Activated CD4-positive, CD25-positive, alpha-beta regulatory T cell treated with anti-CD3 and anti-CD28 coated beads, Interleukin-2, amount 50 U/mL, for 24 hours (primary cell): ENCODE results near the gene HIVEP3.
"Not testable (repeated sequence)": the region's sequence is repeated elsewhere in the genome, so short reads cannot be mapped to it uniquely, and the experiment has no call there.

Experiments used
- ATAC-seq, 2 donors: fragments of 150-1000 bp; cut with Tn5 transposase; one replicate each; pipeline ENCODE4 v1.10.0; 2021; ENCODE audit warnings: mild to moderate bottlenecking in 1 of 2, moderate library complexity in 1 of 2

The HIVEP3 gene

GRCh38 chr1:41918450-41919043, at the start of gene HIVEP3:
HIVEP3 (minus strand) TSS chr1:41918922.
- no peak for ATAC-seq

GRCh38 chr1:41964400-41964799, 45.7 kb upstream of the HIVEP3 start:
- no peak for ATAC-seq

GRCh38 chr1:41963636-41964035, 44.9 kb upstream of the HIVEP3 start:
- ATAC-seq = no peak

DNA sequence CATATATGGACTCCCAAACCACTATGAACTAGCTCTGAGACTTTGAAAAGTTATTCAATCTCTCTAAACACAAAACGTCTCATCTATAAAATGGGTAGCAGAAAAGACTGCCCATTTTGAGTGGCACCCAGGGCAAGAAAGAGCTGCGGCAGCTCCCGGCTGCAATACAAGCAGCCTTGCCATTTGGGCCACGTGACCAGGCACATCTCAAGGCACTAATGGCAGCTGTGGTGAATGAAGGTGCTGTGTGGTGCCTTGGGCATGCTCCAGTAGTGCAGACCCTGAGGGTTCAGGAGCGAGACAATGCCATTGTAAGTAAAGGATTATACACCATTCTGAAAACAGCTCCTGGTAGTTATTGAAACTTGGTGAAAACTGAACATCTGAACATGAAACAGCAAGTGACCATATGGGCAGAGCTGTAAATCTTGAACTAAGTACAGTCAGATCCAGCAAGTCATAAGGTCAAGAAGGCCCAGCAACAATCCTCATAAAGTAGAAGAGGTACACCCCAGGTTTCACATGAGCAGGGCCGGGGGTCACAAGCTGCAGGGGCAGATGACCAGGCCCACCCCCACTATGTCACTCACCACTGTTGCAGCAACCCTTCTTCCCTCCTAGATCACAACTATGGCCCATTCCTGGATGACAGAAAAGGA, 39.4 kb upstream of the HIVEP3 start:
- no peak for ATAC-seq

DNA sequence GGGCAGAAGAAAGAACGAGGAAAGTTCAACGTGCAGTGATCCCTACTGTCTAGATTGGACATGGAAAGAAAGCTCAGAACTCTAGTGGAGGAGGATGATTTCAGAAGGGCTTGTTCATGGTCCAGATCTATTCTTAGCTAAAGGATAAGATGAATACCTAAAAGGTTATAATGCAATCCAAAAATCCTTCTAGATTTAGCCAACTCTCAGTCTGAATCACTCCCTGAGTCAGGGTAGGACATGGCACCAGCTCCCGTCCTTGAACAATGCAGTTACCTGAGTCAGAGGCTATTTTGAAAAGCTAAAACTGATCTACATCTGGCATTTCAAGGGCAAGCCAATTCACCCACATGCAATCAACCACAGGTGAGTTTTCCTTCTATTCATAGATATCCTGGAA, 38.8 kb upstream of the HIVEP3 start:
- ATAC-seq = no peak

- peak in 1 of 2 donors; percentile 56 for ATAC-seq
Measured at GRCh38 chr1:41955461-41956159, 36.9 kb upstream of the HIVEP3 start.

- ATAC-seq = no peak
Measured at GRCh38 chr1:41954533-41954944, 35.8 kb upstream of the HIVEP3 start.

- no peak for ATAC-seq
Measured at GRCh38 chr1:41953291-41953690, 34.6 kb upstream of the HIVEP3 start.

DNA sequence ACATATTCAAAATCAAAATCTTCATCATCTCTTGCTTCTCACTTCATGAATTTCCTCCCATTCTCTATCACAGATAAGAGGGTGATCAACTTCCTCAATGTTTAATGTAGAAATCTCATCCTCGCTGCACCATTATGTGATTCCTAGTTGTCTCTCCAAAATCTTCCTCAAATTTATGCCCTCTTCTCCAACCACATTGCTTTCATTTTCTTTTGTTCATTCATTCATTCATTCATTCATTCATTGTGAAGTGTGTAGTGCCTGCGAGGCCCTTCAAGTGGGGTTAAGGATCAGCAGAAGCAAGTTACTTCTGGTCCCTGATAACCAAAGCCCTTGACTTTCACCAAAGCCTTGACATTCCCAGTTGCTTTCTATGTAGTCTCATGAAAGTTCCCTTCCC, 33.5 kb upstream of the HIVEP3 start:
- ATAC-seq = no peak

DNA sequence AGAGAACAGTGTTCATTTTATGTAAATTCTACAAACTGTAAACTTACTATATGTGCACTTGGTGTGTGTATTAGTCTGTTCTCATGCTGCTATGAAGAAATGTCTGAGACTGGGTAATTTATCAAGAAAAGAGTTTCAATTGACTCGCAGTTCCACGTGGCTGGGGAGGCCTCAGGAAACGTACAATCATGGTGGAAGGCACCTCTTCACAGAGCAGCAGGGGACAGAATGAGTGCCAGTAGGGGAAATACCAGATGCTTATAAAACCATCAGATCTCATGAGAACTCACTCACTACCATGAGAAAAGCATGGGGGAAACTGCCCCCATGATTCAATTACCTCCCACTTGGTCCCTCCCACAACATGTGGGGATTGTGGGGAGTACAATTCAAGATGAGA, 32.8 kb upstream of the HIVEP3 start:
- ATAC-seq = not testable (repeated sequence)

DNA sequence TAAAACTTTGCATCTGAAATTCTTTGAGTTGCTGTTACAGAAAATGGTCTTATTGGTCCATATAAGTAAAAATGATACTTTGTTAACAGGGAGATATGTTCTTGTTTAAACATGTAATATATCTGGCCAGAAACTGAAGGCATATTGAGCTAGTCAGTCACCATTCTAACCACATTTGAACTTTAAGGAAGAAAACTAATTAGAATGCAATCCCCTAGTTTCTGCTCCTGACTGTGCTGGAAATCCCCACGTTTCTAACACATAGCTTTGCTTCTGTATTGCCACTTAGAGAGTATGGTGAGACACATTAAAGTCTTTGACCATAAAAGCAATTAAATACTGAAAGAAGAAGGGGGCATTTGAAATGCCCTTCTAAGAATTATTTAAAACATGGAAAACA, 32.1 kb upstream of the HIVEP3 start:
- peak; percentile 67 to 84 for ATAC-seq

- not testable (repeated sequence) for ATAC-seq
Measured at GRCh38 chr1:41945946-41946345, 27.2 kb upstream of the HIVEP3 start.

- ATAC-seq = no peak
Measured at GRCh38 chr1:41943717-41944116, 25.0 kb upstream of the HIVEP3 start.

GRCh38 chr1:41942278-41942677, 23.6 kb upstream of the HIVEP3 start:
- no peak for ATAC-seq

DNA sequence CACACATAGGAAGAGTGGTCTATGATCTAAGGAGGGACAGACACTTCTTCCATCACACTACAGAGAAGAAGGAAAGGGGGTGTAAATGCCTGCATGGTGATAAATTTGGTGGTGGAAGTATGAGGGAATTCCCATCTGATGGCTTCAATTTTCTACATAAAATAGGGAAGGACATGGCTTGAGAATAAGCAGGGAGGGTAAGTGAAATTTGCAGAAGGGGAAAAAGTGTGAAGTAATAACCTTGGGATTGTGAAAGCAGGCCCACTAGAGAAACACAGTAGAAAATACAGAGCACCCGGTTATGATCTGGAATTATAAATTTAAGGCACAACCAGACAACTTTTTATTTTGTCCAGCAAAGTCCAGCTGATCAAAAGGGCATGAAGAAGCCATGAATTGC, 22.7 kb upstream of the HIVEP3 start:
- ATAC-seq = no peak

DNA sequence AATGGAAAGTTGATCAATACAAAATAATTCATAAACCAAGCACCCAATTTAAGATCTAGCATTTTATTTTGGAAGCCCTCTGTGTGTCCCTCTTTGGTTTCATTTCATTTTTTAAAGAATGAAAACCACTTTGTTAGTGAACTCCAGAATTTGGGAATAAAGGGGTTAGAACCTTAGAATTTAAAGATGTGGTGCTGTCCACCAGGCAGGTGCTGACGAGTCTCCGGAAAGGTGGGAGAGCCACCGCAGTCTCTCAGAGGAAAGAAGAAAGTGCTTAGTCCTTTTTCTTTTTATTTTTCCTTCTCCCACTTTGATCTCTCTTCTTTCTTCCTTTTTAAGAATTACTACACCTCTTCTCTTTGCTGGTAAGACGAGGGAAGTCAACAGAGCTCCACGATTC, 20.5 kb upstream of the HIVEP3 start:
- no peak for ATAC-seq

GRCh38 chr1:41936107-41936506, 17.4 kb upstream of the HIVEP3 start:
- peak; percentile 92 to 95 for ATAC-seq

DNA sequence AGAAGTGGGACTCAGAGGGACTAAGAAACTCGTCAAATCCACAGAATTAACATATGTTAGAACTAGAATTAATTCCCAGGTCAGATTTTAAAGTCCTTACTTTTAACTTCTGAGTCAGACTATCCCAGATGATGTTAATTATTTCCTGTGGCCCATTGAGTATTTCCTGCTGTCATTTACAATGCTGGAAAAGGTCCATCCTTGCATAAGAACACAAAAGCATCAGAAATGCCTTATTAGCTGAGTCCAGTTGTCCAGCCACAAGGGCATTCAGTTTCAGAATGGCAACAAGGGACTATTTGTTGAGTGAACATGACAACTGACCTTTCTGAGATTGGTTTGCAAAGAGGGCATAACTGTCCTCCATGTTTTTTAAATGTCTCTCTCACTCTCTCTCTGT, 16.5 kb upstream of the HIVEP3 start:
- no peak for ATAC-seq

DNA sequence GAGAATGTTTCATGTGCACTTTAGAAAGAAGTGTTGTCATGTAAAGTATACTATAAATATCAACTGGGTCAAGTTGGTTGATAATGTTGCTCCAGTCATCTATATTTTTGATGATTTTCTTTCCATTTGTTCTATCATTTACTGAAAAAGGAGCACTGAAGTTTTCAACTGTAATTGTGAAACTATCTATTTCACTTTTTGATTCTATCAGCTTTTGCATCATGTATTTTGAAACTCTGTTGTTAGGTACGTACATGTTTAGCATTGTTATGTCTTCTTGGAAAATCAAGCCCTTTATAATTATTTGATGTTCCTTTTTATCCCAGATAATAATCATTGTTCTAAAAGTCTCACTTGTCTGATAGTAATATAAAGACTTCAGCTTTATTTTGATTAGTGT, 14.4 kb upstream of the HIVEP3 start:
- no peak for ATAC-seq

GRCh38 chr1:41931578-41931977, 12.9 kb upstream of the HIVEP3 start:
- no peak for ATAC-seq

- no peak for ATAC-seq
Measured at GRCh38 chr1:41927118-41927517, 8.4 kb upstream of the HIVEP3 start.

- no peak for ATAC-seq
Measured at GRCh38 chr1:41925712-41926111, 7.0 kb upstream of the HIVEP3 start.

DNA sequence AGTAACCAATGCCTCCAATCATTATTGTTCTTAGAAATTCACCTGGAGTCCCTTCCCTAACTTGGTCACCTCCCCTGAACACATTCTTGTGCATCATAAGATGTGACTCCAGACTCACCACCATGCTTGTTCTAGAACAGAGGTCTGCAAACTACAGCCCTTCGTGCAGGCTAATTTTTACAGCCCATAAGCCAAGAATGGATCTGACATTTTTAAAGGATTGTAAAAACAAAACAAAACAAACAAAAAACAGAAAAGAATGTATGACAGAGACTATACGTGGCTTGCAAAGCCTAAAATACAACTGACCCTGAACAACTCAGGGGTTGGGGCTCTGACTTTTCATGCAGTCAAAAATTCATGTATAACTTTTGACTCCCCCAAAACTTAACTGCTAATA, 6.2 kb upstream of the HIVEP3 start:
- ATAC-seq = no peak

DNA sequence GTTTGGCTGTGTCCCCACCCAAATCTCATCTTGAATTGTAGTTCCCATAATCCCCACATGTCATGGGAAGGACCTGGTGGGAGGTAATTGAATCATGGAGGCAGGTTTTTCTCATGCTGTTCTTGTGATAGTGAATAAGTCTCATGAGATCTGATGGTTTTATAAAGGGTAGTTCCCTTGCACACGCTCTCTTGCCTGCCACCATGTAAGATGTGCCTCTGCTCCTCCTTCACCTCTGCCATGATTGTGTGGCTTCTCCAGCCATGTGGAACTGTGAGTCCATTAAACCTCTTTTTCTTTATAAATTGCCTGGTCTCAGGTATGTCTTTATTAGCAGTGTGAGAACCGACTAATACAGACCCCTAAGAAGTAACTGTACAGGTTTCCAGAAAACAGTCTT, 2.5 kb upstream of the HIVEP3 start:
- not testable (repeated sequence) for ATAC-seq
